Naive B cell (primary cell): ENCODE results near the gene KRT39. TPM values are rescaled to one million over a fixed set of nuclear protein-coding genes. Genes with fewer than 3 reads are reported as not detected.

Source experiments
- ATAC-seq, 2 donors: fragments of 150-1000 bp; cut with Tn5 transposase; 2 replicates each; pipeline ENCODE4 v1.10.0; 2021; ENCODE audit warnings: low read depth in 2 of 2, mild to moderate bottlenecking in 2 of 2, moderate library complexity in 2 of 2
- DNase-seq: peaks from one replicate; pipeline ENCODE4 v3.0.0; 2022
- H3K27ac Mint-ChIP-seq, 6 donors: one replicate each; pipeline ENCODE4 v1.8.0; 2020 to 2022; ENCODE audit warnings: mild to moderate bottlenecking in 6 of 6, mixed read lengths in 6 of 6, moderate library complexity in 5 of 6, inconsistent platforms in 2 of 6
- H3K27me3 Mint-ChIP-seq, 3 donors: one replicate each; pipeline ENCODE4 v1.8.0; 2021 to 2022; ENCODE audit warnings: mixed read lengths in 3 of 3, mild to moderate bottlenecking in 1 of 3
- H3K36me3 Mint-ChIP-seq, 2 donors: one replicate each; pipeline ENCODE4 v1.8.0; 2020 to 2022; ENCODE audit warnings: mixed read lengths in 2 of 2, inconsistent platforms in 1 of 2, mild to moderate bottlenecking in 1 of 2
- H3K4me1 Mint-ChIP-seq, 3 donors: one replicate each; pipeline ENCODE4 v1.8.0; 2020 to 2022; ENCODE audit warnings: mixed read lengths in 3 of 3, inconsistent platforms in 1 of 3, mild to moderate bottlenecking in 1 of 3, moderate library complexity in 1 of 3
- H3K4me3 Mint-ChIP-seq, 8 donors: one replicate each; pipeline ENCODE4 v1.8.0; 2020 to 2022; ENCODE audit warnings: mild to moderate bottlenecking in 8 of 8, mixed read lengths in 8 of 8, moderate library complexity in 8 of 8, inconsistent platforms in 2 of 8
- H3K9me3 Mint-ChIP-seq, 7 donors: one replicate each; pipeline ENCODE4 v1.8.0; 2020 to 2022; ENCODE audit warnings: mixed read lengths in 7 of 7, mild to moderate bottlenecking in 5 of 7, inconsistent platforms in 2 of 7, moderate library complexity in 1 of 7
- polyA plus RNA-seq, 6 donors: library from polyadenylated mRNA; unstranded; fragments of 300-500 nt; fragmentation: Illumina TruSeq; gene quantifications; one replicate each; pipeline ENCODE4 v1.2.3, GENCODE V29; 2021; ENCODE audit warnings: low read depth in 6 of 6

KRT39 gene
- polyA plus RNA-seq, 6 donors from 2014 or later = not detected

DNA sequence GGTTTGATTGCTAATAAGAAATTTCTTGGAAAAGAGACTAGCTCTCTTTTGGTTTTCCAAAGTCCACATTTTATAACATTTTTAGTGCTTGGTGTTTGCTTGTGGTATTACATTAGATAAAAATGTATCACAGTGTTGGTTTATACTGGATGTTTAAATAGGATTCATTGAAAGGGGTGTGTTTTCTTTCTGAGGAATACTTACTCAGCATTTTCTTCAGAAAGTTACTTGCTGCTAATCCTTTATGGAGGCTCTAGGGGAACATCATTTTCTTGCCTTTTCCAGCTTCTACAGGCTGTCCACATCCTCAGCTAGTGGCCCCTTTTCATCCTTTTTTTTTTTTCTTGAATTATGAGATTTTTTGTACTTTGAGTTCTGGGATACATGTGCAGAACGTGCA is 834 bp upstream of the KRT39 start:
- Mint-ChIP-seq H3K27me3 (peaks cover 0 to 34% (median 14%) of the 10 kb centered on the region in 3 donors), H3K36me3 (no peaks in the 10 kb centered on the region), H3K4me3 (no peak overlapping the region), H3K4me1 (peaks cover 0 to 3% (median 0%) of the 10 kb centered on the region in 3 donors), H3K27ac (no peak overlapping the region), H3K9me3 (peaks cover 0 to 7% (median 2%) of the 10 kb centered on the region in 7 donors)
- ATAC-seq (no peak), DNase-seq (no peak)

DNA sequence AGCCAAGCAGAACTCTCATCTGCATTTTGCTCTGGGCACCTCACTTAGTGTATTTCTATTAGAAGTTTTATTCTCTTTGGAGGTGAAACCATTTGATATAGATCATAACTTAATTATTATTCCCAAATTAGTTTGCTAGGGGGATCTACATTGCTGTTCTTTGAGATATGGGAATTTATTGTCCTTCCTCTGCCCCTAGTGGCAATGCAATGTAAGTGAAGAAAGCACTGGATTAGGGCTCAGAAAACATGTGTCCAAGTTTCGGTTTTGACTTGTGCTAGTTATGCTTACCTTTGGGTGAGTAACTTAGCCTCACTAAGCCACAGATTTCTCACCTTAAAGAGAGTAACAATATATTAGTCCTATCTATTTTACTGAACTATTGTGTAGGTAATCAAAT is 2.9 kb downstream of the KRT39 start:
- peaks cover 11 to 36% (median 13%) of the 10 kb centered on the region in 3 donors for H3K27me3 Mint-ChIP-seq
- no peak overlapping the region for H3K4me3 Mint-ChIP-seq
- H3K27ac Mint-ChIP-seq = no peak overlapping the region
- H3K4me1 Mint-ChIP-seq = peaks cover 4 to 9% (median 5%) of the 10 kb centered on the region in 3 donors
- no peaks in the 10 kb centered on the region for H3K36me3 Mint-ChIP-seq
- H3K9me3 Mint-ChIP-seq = peaks cover 0 to 7% (median 2%) of the 10 kb centered on the region in 7 donors
- DNase-seq (no peak), ATAC-seq (no peak)

DNA sequence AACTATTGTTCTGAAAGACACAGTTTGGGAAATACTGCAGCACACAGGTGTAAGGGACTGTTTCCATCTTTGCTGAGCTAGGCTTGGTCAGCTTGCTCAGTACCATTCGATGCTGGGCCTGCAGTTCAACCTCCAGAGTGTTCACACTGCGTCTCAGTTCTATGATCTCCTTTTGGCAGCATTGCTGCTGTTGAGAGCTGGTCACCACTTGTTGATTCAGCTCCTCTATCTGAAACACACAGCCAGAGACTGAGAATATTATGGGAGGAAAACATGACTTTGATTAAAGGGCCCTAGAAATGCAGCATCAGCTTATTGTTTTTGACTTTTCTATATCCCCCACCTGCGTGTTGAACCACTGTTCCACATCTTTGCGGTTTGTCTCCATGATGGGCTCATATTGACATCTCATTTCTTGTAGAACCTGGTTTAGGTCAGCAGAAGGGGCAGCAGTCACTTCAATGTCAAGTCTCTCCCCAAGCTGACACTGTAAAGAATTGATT is 4.6 kb downstream of the KRT39 start:
- H3K4me1 Mint-ChIP-seq = peaks cover 4 to 9% (median 5%) of the 10 kb centered on the region in 3 donors
- DNase-seq (no peak), ATAC-seq (no peak)
- peaks cover 16 to 34% (median 21%) of the 10 kb centered on the region in 3 donors for H3K27me3 Mint-ChIP-seq
- no peaks in the 10 kb centered on the region for H3K36me3 Mint-ChIP-seq
- H3K9me3 Mint-ChIP-seq = peaks cover 0 to 4% (median 0%) of the 10 kb centered on the region in 7 donors
- no peak overlapping the region for H3K4me3 Mint-ChIP-seq
- H3K27ac Mint-ChIP-seq = peak overlapping the region in 1 of 6 donors; percentile 49

DNA sequence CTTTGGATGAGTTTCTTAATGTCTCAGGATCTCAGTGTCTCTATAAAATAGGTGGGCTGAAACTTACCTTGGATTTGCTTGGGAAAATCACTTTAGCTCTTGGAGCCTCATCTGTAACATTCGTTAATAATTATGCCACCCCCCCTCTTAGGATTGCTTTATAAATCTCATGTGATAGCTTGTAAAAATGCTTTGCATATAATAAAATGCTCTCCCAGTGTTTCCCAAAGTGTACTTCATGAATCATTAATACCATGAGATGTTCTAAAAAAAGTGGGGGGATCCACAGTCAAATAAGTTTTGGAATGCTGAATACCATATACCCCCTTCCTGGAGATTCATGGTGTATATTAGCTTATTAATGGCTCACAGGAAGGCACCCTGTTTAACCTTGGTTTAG is 5.2 kb downstream of the KRT39 start:
- Mint-ChIP-seq H3K4me3 (no peak overlapping the region), H3K27me3 (peaks cover 17 to 34% (median 18%) of the 10 kb centered on the region in 3 donors), H3K4me1 (peaks cover 4 to 9% (median 5%) of the 10 kb centered on the region in 3 donors), H3K27ac (peak overlapping the region in 1 of 6 donors; percentile 52), H3K9me3 (peaks cover 0 to 4% (median 0%) of the 10 kb centered on the region in 7 donors), H3K36me3 (no peaks in the 10 kb centered on the region)
- no peak for ATAC-seq
- no peak for DNase-seq

DNA sequence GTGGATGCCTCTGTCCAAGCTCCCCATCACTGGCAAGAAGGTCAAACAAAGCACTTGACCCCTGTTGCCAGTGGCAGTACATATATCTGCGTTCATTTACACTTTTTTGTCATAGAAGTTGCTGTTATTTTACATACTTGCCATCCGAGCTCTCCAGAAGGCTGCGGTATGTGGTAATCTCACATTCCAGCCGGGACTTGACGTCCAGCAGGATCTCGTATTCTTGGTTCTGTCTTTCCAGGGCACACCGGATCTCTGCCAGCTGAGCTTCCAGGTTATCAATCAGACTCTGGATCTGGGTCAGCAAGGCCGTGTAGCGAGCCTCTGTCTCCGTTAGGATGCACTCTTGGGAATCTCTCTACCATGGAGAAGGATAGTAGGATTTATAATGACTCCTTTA is 6.6 kb downstream of the KRT39 start:
- H3K27me3 Mint-ChIP-seq = peaks cover 14 to 33% (median 31%) of the 10 kb centered on the region in 3 donors
- H3K27ac Mint-ChIP-seq = peak overlapping the region in 1 of 6 donors; percentile 24
- H3K9me3 Mint-ChIP-seq = peaks cover 0 to 4% (median 0%) of the 10 kb centered on the region in 7 donors
- H3K4me1 Mint-ChIP-seq = peaks cover 4 to 9% (median 5%) of the 10 kb centered on the region in 3 donors
- DNase-seq (no peak), ATAC-seq (no peak)
- H3K4me3 Mint-ChIP-seq = no peak overlapping the region
- no peaks in the 10 kb centered on the region for H3K36me3 Mint-ChIP-seq

DNA sequence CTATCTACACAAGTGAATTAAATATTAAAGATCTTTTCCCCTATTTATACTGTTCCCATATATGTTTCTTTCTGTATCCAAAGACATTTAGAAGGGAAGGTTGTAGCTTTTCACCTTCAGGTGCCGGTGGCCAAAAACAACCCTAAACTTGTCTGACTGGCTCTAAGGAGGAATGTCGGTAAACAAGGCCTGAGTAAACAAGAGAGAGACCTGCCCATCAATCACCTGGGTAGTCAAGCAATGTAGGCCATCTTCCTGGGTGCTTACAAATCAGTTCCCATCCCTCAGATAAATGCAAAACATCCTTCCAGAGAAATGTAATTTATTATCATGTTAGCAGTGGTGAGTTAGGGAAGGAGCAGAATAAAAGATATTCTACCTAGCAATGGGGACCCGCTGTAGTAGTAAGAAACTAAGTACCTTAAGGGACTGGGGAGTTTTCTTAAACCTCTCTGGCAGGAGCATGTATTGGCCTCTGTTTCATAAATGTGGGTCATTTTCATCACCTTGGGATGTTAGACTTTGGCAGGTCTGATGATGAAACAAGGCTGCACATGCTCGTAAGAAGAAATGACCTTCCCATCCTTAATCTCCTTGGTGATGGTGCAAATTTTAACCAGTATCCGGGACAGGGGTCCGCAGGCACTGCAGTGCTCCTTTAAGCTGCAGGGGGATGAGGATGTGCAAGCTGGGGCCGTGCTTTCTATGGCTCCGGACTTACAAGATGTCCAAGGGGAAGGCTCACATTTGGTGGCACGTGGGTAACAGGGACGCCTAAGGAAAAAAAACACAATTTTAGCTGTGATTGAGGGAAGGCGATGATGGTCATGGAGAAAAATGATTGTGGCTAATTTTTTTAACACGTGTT is 8.4 kb downstream of the KRT39 start:
- Mint-ChIP-seq H3K27ac (no peak overlapping the region), H3K36me3 (no peaks in the 10 kb centered on the region), H3K9me3 (peaks cover 0 to 3% (median 0%) of the 10 kb centered on the region in 7 donors), H3K4me3 (no peak overlapping the region), H3K27me3 (peaks cover 23 to 50% (median 41%) of the 10 kb centered on the region in 3 donors), H3K4me1 (peaks cover 4 to 5% (median 5%) of the 10 kb centered on the region in 3 donors)
- DNase-seq = no peak
- no peak for ATAC-seq

DNA sequence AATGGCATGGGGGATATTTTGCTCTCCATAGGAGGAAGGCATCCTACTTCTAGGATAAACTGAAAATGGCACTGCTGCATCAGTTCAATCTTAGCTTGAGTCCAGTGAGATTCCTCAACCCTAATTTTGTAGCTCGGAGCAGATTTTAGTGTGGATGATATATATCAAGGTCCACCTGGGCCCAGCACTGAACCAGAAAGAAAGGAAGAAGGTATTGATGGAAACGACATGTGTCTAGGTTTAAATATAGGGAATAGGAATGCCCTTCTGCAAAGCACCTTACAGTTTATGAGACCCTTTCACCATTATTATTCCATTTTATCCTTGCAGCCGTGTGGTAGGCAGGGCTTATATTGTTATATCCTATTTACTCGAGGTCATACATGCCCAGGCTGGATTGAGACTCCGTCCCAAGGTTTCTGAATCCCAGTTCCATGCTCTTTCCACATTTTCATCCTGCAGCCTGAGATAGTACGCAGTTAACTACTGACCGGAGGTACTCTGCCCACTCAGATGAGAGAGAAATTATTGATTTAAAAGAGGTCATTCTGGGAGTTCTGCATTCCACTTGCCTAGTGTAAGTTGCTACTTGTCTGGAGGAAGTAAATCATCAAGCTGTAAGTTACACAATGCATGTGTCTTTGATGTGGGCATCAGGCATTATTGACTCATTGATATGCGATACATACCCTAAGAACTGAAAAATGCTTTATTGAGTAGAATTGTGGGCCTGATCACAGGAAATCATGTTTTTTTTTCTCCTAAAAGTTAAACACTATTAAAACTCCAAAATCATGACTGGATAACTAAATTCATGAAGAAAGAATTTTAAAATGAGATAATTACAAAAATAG is 10.1 kb downstream of the KRT39 start:
- H3K9me3 Mint-ChIP-seq = no peaks in the 10 kb centered on the region
- ATAC-seq = no peak
- no peak overlapping the region for H3K4me3 Mint-ChIP-seq
- DNase-seq = no peak
- peak overlapping the region in 1 of 6 donors; percentile 62 for H3K27ac Mint-ChIP-seq
- H3K4me1 Mint-ChIP-seq = peaks cover under 1 to 5% (median 1%) of the 10 kb centered on the region in 3 donors
- no peaks in the 10 kb centered on the region for H3K36me3 Mint-ChIP-seq
- peaks cover 18 to 58% (median 58%) of the 10 kb centered on the region in 3 donors for H3K27me3 Mint-ChIP-seq

DNA sequence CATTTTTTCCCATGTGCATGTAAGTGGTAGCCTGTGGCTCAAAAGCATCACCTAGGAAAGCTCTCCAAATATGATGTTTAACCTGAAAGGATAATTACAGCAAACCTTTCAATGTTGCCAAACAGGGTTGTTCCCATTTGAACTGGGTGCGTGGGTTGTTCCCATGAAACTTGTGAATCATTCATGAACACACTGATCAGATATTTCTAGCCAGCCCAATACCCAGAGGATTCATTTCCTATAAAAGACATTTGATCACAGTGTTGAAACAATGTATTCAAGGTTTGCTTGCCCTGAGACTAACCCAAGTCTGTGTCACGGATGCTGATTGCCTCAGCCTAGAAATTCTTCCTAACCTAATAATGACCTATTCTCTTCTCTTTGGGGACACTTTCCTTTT is 12.9 kb downstream of the KRT39 start:
- no peaks in the 10 kb centered on the region for H3K9me3 Mint-ChIP-seq
- peaks cover 26 to 73% (median 73%) of the 10 kb centered on the region in 3 donors for H3K27me3 Mint-ChIP-seq
- ATAC-seq (no peak), DNase-seq (no peak)
- no peak overlapping the region for H3K4me3 Mint-ChIP-seq
- no peaks in the 10 kb centered on the region for H3K36me3 Mint-ChIP-seq
- H3K4me1 Mint-ChIP-seq = peaks cover 0 to 4% (median 0%) of the 10 kb centered on the region in 3 donors
- H3K27ac Mint-ChIP-seq = no peak overlapping the region

DNA sequence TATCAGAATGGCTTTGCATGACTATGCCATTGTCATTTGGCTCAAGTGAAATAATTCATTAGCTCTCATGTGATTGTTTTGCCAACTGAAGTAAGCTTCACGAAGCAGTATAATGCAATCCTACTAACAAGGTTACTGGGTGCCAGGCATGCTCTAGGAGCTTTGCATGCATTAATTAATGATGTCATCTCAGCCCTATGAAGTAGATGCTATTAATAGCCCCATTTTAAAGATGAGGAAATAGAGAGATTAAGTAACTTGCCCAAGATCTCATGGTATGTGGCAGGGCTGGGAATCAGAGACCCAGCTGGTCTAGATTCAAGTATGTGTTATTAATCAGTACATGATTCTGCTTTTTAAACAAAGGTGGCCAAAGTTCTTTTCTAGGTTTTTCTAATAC is 14.1 kb downstream of the KRT39 start:
- Mint-ChIP-seq H3K27me3 (peaks cover 20 to 79% (median 76%) of the 10 kb centered on the region in 3 donors), H3K27ac (no peak overlapping the region), H3K36me3 (no peaks in the 10 kb centered on the region), H3K9me3 (no peaks in the 10 kb centered on the region), H3K4me1 (peaks cover 0 to 7% (median 0%) of the 10 kb centered on the region in 3 donors), H3K4me3 (no peak overlapping the region)
- ATAC-seq = no peak
- no peak for DNase-seq

DNA sequence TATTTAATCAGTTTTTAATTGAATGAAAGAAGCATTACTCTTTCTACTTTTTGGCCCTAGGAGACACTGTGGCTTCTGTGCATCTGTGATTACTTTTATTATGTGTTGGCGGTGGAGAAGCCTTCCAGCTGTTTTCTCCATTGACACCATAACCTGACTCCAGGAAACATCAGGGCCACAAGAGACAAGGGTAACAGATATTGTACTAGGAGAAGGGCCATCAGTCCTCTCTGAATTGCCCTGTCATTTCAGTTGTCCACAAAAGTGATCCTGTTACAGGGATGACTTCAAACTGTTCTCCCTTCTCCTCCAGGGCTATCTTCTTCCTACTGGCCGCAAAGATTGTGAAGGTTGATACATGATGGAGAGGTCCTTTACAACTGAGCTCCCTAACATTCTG is 14.6 kb downstream of the KRT39 start:
- Mint-ChIP-seq H3K36me3 (no peaks in the 10 kb centered on the region), H3K9me3 (no peaks in the 10 kb centered on the region), H3K27ac (no peak overlapping the region), H3K4me3 (no peak overlapping the region), H3K27me3 (peaks cover 23 to 83% (median 79%) of the 10 kb centered on the region in 3 donors), H3K4me1 (peaks cover 0 to 7% (median 0%) of the 10 kb centered on the region in 3 donors)
- no peak for ATAC-seq
- DNase-seq = no peak

DNA sequence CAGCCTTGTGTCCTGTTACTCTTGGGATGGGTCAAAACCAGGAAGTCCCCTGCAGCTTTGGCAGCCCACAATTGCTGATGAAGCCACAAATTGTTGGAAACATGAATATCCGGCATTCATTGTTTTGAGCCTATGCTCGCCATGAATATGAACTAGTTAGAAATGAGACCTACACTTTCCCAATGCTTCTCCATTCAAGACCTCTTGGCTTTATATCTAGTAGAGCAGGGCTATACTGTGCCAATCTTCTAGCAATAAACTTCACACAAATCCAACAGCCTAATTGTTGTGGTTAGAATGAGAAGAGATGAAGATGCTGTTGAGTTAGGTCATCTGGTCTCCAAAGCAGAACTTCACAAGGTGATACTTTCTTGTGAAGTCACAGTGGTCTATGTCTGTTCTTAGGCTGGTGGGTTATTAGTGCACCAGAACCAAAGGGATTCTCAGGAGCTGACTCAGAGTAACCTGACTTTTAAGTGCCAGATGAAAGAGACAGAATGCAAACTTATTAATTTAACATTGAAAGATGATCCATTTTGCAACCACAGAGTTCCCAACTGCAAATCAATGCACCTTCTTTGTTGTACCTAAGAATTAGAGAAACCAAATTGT is 15.6 kb downstream of the KRT39 start:
- H3K27me3 Mint-ChIP-seq = peaks cover 32 to 89% (median 87%) of the 10 kb centered on the region in 3 donors
- H3K4me1 Mint-ChIP-seq = peaks cover 0 to 7% (median 0%) of the 10 kb centered on the region in 3 donors
- no peak overlapping the region for H3K27ac Mint-ChIP-seq
- H3K9me3 Mint-ChIP-seq = no peaks in the 10 kb centered on the region
- no peak overlapping the region for H3K4me3 Mint-ChIP-seq
- DNase-seq (no peak), ATAC-seq (no peak)
- H3K36me3 Mint-ChIP-seq = no peaks in the 10 kb centered on the region

DNA sequence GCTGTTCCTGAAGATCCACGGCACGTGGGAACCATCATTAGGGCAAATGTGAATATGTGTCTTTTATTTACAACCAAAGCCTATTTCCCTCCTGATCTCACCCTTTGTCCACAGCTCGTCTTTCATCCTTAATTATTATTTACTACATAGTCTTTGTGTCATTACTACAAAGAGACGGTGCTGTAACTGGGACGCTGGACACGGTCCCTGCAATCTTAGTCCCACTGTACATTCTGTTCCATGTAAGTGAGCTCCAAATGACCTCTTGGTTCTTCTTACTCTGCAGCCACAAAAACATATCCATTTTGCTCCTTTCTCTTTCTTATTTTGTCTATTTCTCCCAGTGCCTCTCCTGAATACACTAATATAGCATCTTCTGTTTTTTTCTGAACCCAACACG is 16.6 kb downstream of the KRT39 start:
- H3K27me3 Mint-ChIP-seq = peaks cover 39 to 91% (median 87%) of the 10 kb centered on the region in 3 donors
- peaks cover 0 to 7% (median 0%) of the 10 kb centered on the region in 3 donors for H3K4me1 Mint-ChIP-seq
- DNase-seq (no peak), ATAC-seq (no peak)
- no peak overlapping the region for H3K27ac Mint-ChIP-seq
- H3K4me3 Mint-ChIP-seq = no peak overlapping the region
- no peaks in the 10 kb centered on the region for H3K9me3 Mint-ChIP-seq
- H3K36me3 Mint-ChIP-seq = no peaks in the 10 kb centered on the region

DNA sequence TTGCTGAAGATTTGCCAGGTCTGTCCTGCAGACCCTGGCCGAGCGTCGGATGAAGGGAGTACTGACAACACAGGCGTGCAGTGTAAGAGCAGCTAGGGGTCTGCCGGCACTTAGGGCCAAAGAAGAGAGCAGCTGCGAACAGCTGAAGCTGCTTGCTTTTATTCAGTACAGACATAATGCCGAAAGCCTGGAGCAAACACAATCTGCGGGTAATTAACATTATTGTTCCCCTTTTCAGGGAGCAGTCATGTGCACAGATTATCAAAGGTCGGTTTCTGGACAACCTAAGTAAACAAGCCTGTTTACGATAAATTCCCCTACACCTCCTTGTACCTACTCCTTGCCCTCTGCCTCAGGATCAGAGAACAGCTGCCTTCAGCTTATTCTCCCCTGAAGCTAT is 17.3 kb downstream of the KRT39 start:
- DNase-seq (no peak), ATAC-seq (no peak)
- Mint-ChIP-seq H3K27me3 (peaks cover 36 to 91% (median 87%) of the 10 kb centered on the region in 3 donors), H3K36me3 (peaks cover 5 to 7% of the 10 kb centered on the region in 2 donors), H3K9me3 (no peaks in the 10 kb centered on the region), H3K4me1 (peaks cover 0 to 7% (median 0%) of the 10 kb centered on the region in 3 donors), H3K27ac (no peak overlapping the region), H3K4me3 (peak overlapping the region in 1 of 8 donors; percentile 25)
